ENCODE measurements around the gene ROR1.

Gene ROR1

DNA sequence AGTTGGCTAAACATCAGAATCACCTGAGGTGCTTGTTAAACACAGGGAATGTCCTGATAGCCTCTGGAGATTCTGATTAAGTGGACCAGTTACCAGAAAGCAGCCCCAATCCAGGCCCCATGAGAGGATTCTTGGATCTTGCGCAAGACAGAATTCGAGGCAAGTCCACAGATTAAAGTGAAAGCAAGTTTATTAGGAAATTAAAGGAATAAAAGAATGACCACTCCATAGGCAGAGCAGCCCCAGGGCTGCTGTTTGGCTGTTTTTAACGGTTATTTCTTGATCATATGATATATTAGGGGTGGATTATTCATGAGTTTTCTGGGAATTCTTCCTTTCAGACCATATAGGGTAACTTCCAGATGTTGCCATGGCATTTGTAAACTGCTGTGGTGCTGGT, 176.2 kb downstream of the ROR1 start:
- H3K27ac ChIP-seq, result no peak overlapping the region
- DNase-seq (ENCODE audit: low read depth, low spot score), result no peak

DNA sequence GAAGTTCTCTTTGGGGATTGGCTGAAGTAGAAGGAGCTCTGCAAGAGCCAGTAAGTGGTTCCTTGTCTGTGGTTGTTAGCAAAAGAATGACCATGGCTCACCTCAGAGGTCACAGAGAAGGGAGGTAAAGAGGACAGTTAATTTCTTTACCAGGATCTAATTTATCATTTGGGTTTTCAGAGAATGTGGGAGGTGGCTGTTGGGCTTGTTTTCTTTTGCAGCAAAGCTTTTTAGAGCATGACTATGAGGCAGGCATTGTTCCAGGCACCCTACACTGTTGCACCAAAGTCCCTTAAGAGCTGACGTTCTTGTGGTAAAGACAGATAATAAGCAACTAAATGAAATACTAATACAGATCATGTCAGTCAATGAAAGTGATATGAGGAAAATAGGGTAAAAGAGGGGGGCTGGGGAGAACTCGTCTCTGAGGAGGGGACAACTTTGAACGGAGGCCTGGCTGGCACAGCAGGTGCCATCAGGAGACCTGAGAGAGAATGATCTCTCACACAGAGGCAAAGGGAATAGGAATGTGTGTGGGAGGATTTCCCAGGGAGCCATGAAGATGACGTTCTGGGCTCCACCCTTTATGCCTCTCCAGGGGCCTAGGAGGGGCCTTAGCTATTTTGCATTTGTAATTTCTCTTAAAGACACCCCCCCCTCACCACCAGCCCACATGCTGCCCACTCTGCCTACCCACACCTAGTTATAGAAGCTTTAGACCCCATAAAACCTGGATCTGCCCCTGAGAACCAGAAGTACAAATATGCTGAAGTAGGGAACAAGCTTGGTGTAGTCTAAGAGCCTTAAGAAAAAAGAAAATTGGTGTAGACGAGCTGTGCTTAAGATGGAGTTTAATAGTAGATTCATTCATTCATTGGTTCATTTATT, 177.5 kb downstream of the ROR1 start:
- no peak for DNase-seq (ENCODE audit: low read depth, low spot score)
- H3K27ac ChIP-seq, result no peak overlapping the region

DNA sequence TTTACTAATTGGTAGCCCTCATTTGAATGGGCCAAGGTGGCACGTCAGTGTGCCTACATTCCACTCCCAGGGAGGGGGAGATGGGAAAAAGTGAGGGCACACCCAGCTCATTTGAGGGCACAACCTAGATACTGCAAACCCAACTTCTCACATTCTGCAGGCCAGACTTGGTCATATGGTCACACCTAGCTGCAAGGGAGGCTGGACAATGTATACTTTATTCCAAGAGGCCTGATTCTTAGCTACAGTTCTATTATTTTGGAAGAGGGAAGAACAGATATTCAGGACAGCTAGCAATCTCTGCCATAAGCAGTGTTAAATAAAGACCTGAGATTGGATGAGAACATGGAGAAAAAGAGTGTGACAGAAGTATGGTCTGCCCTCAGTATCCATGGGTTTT, 180.4 kb downstream of the ROR1 start:
- H3K27ac ChIP-seq, result no peak overlapping the region
- no peak for DNase-seq (ENCODE audit: low read depth, low spot score)

DNA sequence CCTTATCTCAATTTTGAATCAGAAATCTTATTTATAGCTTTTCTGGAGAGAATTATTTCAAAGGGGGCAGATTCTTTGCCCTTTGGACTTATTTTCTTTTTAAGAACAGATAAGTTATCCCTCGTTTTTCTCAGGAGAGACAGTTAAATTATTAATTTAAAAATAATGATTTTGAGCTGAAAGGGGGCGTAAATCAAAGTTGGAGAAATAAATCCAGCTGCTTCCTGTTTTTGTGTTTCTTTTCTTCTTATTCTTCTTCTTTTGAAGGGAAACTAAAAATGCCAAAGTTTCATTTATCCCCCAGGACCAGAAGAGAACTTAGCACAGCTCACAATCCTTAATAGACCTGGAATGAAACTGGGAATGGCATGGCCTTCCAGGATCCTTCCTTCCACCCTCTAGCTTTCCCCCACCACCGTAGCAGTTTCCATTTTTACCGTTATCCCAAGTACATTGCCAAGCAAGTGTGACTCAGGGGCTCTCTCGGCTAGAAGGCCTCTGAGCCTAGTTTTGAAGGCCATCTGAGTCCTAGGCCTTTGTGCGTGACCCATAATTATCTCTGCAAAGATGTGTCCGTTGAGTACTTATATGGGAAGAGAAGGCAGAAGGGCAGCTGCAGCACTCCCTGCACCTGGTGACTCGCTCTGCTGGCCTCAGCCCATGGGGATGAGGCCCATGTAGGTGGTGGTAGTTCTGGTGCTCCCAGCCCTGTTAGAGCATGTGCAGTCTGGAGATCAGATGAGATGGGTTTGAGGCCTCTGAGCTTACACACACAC, 181.7 kb downstream of the ROR1 start:
- DNase-seq (ENCODE audit: low read depth, low spot score), result no peak
- no peak overlapping the region for H3K27ac ChIP-seq

DNA sequence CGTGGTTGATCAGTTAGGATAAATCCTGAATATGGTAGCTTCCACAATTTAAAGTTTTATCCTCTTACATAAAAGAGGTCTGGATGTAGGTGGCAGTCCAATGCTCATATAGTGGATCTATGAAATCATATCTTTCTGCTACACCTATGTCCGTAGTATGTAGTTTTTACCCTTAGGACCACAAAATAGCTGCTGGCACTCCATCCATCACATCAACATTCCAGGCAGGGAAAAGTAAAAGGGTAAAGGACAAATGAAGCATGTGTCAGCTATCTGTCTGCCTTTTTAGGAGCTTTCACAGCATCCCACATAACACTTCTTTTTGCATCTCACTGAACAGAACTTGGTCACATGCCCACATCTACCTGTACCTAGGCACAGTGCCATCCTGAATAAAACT, 184.7 kb downstream of the ROR1 start:
- H3K27ac ChIP-seq, result no peak overlapping the region
- DNase-seq (ENCODE audit: low read depth, low spot score), result no peak

DNA sequence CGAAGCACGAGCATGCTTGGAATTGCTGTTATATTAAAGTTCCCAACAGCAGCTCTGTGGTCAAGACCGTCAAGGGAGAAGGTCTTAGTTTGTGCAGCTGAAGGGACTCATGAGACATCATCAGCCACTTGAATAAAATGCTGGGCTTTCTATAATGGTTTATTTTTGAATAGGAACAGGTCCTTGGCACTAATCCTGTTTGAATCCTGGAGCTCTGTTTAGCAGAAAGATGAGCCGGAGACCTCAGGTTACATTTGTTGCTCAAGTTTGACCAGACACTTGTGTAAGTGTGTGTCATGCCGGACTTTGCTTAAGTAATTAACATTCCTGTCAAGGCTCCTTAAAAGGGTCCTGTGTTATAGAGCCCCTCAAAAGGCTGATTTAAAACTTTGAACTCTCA, 186.5 kb downstream of the ROR1 start:
- DNase-seq (ENCODE audit: low read depth, low spot score), result no peak
- H3K27ac ChIP-seq, result no peak overlapping the region

DNA sequence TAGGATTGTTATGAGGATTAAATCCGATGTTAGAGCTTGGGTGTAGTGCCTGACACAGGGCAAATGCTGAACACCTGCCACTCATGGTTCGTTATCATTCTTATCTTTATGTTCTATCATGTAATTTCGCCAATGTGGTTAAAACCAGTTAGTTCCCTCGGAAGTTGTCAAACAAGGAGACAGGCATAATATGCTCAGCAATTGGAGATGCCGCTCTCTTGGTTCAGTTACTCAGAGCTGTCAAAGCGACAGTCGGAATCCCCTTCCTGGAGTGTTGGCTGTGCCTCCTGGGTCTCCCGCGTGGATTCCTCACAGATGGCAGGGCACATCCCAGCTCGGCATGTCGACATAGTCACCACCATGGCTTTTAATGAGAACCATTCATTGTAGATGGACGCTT, 192.2 kb downstream of the ROR1 start:
- no peak overlapping the region for H3K27ac ChIP-seq
- no peak for DNase-seq (ENCODE audit: low read depth, low spot score)

DNA sequence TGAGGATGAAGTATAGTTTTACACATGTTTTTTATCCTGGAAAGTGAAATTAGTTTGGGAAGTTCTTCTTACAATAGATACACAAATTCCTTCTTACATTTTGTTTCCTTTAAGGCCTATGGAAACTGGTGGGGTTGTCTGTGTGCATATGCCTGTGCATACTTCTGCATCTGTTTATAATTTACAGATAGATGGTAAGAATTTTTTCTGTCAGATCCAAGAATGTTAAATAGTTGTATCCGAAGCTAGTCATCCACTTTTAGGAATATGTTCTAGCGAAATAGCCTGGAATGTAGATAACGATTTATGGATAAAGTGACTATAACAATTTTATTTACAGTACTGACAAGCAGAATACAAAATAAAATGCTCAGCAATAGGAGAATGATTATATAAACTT, 194.1 kb downstream of the ROR1 start:
- DNase-seq (ENCODE audit: low read depth, low spot score), result no peak
- H3K27ac ChIP-seq, result no peak overlapping the region

DNA sequence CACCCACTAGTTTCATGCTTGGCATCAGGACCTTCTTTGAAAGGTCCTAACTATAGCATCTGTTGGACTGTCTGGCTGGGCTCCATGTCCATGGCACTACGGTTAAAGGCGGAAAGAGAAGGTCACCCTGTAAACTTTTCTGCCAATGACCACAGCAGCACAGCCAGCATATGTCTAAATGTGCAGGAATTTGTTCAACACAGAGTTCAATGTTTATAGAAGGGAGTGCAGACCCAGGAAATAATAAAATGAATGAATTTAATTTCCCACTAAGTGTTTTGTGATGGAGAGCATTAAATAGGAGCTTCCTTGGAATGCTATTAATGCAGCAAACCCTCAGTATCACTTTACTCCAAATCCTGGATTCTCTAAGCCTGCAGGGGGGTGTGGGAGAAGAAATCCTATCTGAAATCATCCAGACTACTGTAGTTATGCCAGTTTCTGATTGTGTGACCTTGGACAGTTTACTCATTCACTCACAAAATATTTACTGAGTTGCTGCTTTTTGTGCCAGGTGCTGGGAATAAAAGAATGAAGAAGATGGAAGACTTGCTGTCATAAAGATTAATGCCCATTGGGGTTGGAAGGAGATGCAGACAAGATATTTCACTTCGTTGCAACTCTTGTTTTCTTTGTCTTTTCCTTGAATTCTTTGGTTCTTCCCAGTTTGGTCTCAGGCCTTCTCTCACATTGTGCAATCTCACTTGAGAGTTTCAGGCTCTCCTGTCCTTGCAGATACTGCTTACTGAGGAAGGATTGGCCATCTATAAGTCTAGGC, 195.0 kb downstream of the ROR1 start:
- no peak for DNase-seq (ENCODE audit: low read depth, low spot score)
- H3K27ac ChIP-seq, result no peak overlapping the region

DNA sequence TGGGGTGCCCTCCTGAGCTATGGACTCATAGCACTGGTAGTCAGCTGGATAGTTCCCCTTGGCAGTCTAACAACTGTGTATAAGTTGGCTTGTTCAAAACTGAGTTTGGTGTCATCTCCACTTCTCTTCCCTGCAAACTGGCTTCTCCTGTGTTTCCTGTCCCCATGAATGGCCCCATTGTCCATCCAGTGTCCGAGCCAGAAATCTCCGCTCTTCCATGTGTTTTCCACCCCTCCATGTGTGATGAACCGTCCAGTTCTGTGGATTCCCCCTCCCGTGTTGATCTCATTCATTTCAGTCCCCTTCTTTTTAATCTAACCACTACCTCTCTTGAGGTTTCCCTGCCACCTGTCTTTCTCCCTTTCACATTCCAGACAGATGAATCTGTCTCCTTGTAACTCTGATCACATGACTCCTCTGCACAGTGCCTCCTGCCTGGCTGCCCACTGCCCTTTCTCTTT, 195.7 kb downstream of the ROR1 start:
- no peak overlapping the region for H3K27ac ChIP-seq
- DNase-seq (ENCODE audit: low read depth, low spot score), result no peak

DNA sequence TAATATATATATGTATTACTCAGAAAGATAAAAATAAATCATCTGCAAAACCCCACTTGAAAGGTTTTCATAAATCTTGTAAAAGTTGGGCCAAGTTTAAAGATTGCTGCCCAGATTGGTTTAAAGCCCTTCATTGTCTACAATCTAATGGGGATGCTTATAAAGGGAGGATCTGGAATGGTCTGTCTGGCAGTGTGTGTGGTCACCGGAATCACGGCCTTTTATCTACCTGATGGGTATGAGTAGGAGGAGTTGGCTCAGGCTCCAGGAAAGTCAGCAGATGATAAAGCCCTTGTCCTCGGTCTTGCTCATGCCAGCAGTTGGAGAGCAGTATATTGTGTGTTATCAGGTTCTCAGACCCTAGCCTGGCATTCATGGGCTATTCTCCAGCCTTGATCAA, 197.7 kb downstream of the ROR1 start:
- no peak for DNase-seq (ENCODE audit: low read depth, low spot score)
- no peak overlapping the region for H3K27ac ChIP-seq

DNA sequence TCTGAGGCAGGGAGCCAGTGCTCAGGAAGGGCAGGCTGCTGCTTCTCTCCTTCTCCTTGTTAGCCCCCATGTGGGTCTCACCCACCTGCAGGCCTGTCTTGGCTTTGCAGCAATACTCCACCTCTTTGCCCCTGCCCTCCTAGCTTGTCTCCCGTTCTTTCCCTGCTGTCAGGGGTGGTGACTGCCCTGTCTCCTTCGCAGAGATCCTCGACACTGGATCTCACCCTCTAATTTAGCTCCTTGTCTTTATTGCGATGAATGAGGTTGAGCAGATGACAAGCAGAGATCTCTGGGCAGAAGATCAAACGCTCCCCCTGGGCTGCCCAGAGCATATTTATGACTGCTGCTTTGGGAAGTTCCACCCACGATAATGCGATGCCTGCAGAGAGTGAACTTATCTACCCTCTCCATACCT, 199.2 kb downstream of the ROR1 start:
- H3K27ac ChIP-seq, result no peak overlapping the region
- no peak for DNase-seq (ENCODE audit: low read depth, low spot score)

DNA sequence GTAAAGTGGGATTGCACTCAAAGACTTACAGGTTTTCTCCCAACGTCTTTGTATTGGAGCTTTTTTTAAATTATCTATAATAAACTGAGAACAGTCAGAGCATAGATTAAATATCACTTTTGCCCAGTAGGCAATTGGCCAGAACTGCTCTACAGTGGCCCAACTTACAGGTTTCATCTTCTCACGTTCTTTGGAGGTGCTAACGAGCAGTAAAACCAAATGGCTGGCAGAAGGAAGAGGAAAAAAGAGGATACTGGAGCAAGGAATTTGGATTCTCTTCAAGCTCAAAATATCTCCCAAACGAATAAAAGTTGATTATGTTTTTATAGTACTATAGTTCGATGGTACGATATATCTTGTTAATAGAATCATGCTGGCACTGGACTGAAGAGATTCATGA, 201.1 kb downstream of the ROR1 start:
- no peak overlapping the region for H3K27ac ChIP-seq
- DNase-seq (ENCODE audit: low read depth, low spot score), result no peak

DNA sequence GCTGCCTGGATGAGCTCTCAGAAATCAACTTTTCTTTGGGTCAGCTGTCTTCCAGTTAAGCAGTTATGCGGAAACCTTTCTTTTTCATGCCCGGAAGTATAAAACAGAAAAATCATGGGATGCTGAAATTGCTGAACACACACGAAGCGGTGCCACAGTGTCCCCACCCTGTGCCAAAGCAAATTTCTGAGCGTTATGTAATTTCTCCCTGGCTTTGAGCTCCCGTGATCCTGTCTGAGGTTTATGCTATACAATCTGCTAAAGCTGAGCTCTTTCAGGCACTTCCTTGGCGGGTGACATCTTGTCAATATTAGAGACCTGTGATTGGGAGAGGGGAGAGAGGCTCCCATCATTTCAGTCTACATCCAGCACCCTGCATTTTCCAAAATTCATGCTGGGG, 201.7 kb downstream of the ROR1 start:
- no peak for DNase-seq (ENCODE audit: low read depth, low spot score)
- H3K27ac ChIP-seq, result no peak overlapping the region

DNA sequence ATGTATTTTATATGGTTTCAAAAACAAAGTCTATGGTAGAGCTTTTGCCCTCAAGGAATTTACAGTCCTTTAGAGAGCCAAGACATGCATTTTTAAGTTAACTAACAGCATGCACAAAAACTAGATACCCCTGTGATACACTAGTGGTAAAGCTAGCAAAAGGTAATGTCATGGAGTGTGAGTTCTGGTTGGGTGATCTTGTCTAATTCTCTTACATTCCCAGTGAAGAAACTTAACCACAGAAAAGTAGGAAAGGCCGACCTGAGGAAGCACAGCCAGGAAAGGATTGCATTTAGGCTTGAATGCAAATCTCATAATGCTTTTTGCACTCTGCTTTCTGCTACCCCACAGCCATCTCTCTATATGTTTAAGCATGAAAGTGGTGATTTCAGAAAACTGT, 202.2 kb downstream of the ROR1 start:
- no peak overlapping the region for H3K27ac ChIP-seq
- no peak for DNase-seq (ENCODE audit: low read depth, low spot score)

DNA sequence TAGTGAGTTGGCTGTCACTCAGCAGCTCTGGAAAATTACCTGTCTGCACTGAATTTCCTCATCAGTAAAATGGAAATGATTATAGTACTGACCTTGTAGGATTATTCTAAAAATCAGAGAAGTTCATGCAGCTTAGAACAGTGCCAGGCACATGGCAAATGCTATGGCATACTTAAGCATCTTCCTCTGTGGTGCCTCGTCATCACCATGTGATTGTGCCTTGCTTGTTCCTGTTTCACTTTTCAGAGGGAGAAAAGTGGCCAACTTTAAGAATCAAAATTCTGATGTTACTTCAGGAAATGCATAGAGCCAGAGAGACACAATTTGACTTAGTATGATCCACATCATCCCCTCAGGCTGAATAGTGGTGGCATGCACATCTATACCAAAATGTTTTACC, 203.6 kb downstream of the ROR1 start:
- no peak for DNase-seq (ENCODE audit: low read depth, low spot score)

DNA sequence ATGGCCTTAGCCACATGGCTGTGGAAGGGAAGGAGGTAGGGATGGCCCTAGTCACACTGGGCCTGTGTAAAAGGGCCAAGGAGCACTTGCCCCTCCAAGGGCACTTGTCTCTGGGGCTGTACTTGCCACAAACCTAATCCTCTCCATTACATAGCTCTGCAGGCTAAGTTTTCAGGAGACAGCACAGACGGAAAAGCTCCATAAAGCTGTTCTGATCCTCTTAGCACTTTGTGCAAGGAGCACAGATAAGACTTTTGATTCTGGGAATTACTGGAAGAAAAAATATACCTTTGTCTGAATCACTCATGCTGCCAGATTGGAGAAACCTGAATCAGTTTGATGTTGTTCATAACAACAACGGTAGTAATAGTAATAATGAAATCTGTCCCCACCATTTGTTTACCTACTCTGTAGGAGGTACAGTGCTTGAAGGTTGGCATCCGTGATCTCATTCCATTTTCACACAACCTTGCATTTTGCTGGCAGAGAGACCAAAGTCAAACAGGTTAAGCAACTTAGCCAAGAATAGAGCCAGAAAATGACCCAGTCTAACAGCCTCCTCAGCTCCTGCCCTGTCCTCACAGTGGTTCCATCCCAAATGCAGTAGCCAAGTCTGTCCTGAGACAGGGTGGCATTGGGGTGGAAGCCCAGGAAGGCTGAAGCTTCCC, 207.1 kb downstream of the ROR1 start:
- H3K27ac ChIP-seq, result peak overlapping the region; percentile 51
- peak; percentile 52 for DNase-seq (ENCODE audit: low read depth, low spot score)

More for the DNA sequence above, 203.6 kb downstream of the ROR1 start:
- H3K27ac ChIP-seq, result no peak overlapping the region

DNA sequence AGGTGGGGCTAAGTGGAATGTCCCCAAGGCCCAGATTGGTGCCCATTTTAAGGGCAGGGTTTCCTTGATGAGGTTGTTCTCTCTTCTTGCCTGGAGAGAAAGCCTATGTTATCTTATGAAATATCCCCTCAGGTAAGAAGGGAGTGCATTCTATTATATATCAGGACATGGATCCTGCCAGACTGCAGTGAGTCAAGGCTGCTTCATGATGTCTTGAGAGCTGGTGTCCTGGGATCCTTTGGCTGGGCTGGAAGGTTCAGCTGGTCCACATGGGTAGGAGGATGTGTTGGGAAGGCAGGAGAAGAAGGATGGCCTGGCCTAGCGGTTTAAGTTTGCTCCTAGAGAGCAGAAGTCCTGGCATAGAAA, 207.6 kb downstream of the ROR1 start:
- no peak for DNase-seq (ENCODE audit: low read depth, low spot score)
- peak overlapping the region; percentile 51 for H3K27ac ChIP-seq

DNA sequence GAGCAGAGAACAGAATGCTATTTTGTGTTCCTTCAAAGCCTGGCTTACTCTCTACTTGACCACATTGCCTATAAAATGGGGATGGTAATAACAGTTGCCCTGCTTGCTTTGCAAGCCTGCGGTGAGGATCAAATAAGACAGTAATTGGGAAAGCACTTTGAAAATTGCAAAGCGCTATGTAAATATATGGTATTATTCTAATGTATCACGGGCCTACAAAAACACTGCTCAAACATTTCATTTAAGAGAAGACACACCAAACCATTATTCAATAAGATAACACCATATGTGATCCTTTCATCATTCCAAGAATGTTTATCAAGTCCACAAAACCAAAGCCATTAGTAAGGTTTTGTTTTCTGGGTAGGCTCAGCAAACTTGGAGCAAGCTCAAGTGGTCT, 208.4 kb downstream of the ROR1 start:
- no peak overlapping the region for H3K27ac ChIP-seq
- no peak for DNase-seq (ENCODE audit: low read depth, low spot score)

All from epithelial cell of prostate (primary cell).